Globus pallidus (tissue), 1 donor: ENCODE results near the gene IL21R.
"Not testable (repeated sequence)": the region's sequence is repeated elsewhere in the genome, so short reads cannot be mapped to it uniquely, and the experiment has no call there.

Source experiments
- DNase-seq: peaks from one replicate; pipeline ENCODE4 v3.0.0-alpha.2; 2015; ENCODE audit warnings: low spot score

Gene IL21R

GRCh38 chr16:27427538-27427937 is 25.6 kb downstream of the IL21R start:
- DNase-seq: no peak

- DNase-seq: no peak
Measured at GRCh38 chr16:27428026-27428785, 26.2 kb downstream of the IL21R start.

- DNase-seq: no peak
Measured at GRCh38 chr16:27429330-27429871, 27.4 kb downstream of the IL21R start.

GRCh38 chr16:27429981-27430441 is 28.0 kb downstream of the IL21R start:
- no peak for DNase-seq

- DNase-seq: no peak
Measured at GRCh38 chr16:27430512-27430911, 28.5 kb downstream of the IL21R start.

- DNase-seq: no peak
Measured at GRCh38 chr16:27430923-27431484, 29.0 kb downstream of the IL21R start.

- no peak for DNase-seq
Measured at GRCh38 chr16:27431773-27432532, 30.0 kb downstream of the IL21R start.

- DNase-seq: no peak
Measured at GRCh38 chr16:27432558-27432957, 30.6 kb downstream of the IL21R start.

GRCh38 chr16:27433191-27433590 is 31.2 kb downstream of the IL21R start:
- not testable (repeated sequence) for DNase-seq

GRCh38 chr16:27433636-27434035 is 31.7 kb downstream of the IL21R start:
- DNase-seq: no peak

- no peak for DNase-seq
Measured at GRCh38 chr16:27434141-27435051, 32.4 kb downstream of the IL21R start.

- not testable (repeated sequence) for DNase-seq
Measured at GRCh38 chr16:27435146-27435545, 33.2 kb downstream of the IL21R start.

GRCh38 chr16:27436065-27436464 is 34.1 kb downstream of the IL21R start:
- DNase-seq: no peak

GRCh38 chr16:27436921-27437650 is 35.1 kb downstream of the IL21R start:
- no peak for DNase-seq

GRCh38 chr16:27437946-27438345 is 36.0 kb downstream of the IL21R start:
- DNase-seq: no peak

- DNase-seq: no peak
Measured at GRCh38 chr16:27439271-27440018, 37.5 kb downstream of the IL21R start.

GRCh38 chr16:27441276-27441675 is 39.3 kb downstream of the IL21R start:
- no peak for DNase-seq

GRCh38 chr16:27441998-27442397 is 40.0 kb downstream of the IL21R start:
- DNase-seq: no peak

GRCh38 chr16:27444015-27444414 is 42.0 kb downstream of the IL21R start:
- DNase-seq: no peak

GRCh38 chr16:27444470-27444869 is 42.5 kb downstream of the IL21R start:
- no peak for DNase-seq
